DMS79 (cell line): ENCODE measurements around the gene ZBTB2.

Source experiments
- DNase-seq: peaks from one replicate; lab custom pipeline; 2025; lab: John Stamatoyannopoulos, UW

ZBTB2 gene

DNA sequence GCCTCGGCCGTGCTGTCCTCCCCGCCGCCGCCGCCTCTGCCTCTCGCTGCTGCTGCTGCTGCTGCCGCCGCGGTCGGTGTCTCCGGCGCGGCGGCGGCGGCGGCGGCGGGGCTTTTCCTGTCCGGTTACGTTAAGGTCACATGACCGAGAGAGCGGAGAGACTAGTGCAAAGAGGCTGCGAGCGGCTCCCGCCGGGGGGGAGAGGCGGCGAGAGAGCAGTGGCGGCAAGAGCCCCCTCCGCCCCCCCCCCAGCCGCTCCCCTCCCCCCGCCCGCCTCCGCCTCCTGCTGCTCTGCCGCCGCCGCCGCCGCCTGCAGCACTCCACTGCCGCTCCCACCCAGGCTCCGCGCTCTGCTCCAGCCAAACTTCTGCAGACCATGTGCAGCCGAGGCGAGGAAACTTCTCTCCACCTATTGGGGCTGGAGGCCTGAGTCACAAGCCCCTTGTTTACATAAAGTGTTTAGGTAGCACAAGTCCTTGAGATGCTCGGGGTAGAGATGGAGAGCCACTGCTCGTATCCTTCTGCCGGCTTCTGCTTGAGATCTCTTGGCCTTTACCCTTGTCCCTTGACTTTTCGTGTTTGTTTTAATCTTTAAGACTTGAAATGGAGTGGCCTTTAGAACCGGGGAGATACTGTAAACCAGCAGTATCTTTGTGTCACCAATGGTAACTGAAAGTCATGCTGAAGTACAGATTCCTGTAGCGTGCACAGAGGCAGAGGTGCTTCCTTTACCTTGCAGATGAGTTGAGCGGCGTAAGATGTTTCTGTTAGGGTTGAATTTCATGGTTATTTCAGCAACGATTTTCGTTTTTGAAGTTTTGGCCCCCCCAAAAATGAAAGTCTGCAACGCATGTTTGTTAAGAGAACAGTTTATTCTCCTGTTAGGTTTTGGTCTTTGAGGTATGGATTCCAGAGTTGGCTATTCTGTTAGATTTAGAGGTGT lies at the start of gene ZBTB2:
TSS of gene ZBTB2 (minus strand) at position 89 of the 943 bp plus-strand sequence. CDS start 17,922 bp downstream, outside the sequence.
- DNase-seq, result peak; percentile 69

GRCh38 chr6:151440930-151441329 lies 49.6 kb upstream of the ZBTB2 start:
- DNase-seq, result no peak

- no peak for DNase-seq
Observed at GRCh38 chr6:151440498-151440897, 49.1 kb upstream of the ZBTB2 start.

GRCh38 chr6:151437401-151437800 lies 46.0 kb upstream of the ZBTB2 start:
- no peak for DNase-seq

GRCh38 chr6:151436802-151437201 lies 45.4 kb upstream of the ZBTB2 start:
- DNase-seq, result no peak

- DNase-seq, result no peak
Observed at GRCh38 chr6:151436300-151436699, 44.9 kb upstream of the ZBTB2 start.

- no peak for DNase-seq
Observed at GRCh38 chr6:151434369-151434768, 43.0 kb upstream of the ZBTB2 start.

GRCh38 chr6:151432651-151433050 lies 41.3 kb upstream of the ZBTB2 start:
- no peak for DNase-seq

GRCh38 chr6:151431337-151431736 lies 40.0 kb upstream of the ZBTB2 start:
- DNase-seq, result no peak

DNA sequence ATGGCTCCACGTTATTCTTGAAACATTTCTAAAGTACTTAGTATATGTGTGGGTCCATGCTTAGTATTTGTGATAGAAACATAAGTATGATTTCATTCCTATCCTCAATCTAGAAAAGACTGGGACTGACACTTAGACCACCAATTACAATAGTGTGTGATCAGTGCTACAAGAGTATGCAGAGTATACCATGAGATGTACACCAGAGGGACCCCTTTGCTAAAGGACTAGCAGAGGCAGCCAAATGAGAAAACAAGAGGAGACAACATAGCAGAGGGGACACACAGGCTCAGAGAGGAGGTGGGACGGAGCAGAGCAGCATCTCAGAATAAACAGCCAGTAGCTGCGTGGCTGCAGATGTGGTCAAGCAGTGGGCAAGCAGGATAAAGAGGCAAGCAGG lies 39.5 kb upstream of the ZBTB2 start:
- no peak for DNase-seq

DNA sequence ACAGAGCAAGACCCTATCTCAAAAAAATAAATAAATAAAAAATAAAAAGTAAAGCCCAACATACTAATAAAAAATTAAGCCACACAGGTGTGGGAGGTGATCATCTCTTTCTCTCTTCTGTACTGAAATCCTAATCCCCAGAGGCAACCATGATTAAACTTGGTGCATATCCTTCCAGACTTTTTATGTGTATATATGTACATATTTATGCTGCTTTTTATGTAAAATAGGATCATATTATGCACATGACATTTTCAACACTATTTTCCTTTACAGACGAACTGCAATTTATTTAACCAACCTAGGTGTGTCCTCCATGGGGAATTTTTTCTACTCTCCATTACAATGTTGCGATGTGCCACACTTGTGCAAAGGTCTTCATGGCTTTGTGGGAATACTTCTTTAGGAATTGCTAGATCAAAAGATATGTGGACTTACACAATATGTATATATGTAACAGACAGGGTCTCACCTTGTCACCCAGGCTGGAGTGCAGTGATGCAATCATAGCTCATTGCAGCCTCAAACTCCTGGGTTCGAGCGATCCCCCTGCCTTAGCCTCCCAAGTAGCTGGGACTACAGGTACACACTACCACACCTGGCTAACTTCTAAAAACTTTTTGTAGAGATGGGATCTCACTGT lies 36.9 kb upstream of the ZBTB2 start:
- DNase-seq, result no peak

DNA sequence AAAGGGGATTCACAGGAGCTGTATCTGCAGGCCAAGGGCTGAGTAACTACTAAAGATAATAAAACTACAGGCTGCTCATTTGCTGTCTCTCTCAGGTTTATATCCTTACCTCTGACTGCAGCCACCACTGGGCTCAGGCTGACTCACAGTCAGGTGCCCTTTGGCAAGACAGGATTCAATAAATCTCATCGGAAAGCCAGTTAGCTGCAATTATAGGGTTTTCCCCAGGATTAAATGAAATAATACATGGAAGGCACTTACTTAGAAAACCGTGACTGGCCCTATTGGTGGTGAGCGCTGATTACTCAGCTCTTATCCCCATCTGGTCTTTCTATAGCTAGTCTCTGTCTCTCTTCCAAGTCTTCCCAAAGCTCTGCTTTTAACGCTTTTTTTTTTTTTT lies 34.2 kb upstream of the ZBTB2 start:
- no peak for DNase-seq

DNA sequence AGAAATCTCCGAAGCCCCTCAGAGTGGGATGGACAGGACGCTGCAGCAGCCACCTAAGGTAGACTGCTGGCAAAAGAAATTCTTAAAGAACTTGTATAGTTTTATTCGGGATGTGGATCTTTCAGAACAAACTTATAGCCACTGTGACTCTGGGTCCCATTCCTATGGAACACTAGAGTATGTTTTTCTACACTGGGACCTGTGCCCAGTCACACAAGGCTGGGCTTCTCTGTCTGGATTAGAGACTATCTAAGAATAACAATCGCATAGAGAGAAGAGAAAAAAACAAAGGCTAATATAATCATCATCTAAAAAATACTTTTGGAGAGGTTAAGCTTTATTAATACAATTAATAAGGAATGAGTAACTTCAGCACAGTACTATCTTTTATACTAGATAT lies 31.6 kb upstream of the ZBTB2 start:
- DNase-seq, result no peak

GRCh38 chr6:151417477-151417876 lies 26.1 kb upstream of the ZBTB2 start:
- no peak for DNase-seq

GRCh38 chr6:151414641-151415260 lies 23.4 kb upstream of the ZBTB2 start:
- no peak for DNase-seq

DNA sequence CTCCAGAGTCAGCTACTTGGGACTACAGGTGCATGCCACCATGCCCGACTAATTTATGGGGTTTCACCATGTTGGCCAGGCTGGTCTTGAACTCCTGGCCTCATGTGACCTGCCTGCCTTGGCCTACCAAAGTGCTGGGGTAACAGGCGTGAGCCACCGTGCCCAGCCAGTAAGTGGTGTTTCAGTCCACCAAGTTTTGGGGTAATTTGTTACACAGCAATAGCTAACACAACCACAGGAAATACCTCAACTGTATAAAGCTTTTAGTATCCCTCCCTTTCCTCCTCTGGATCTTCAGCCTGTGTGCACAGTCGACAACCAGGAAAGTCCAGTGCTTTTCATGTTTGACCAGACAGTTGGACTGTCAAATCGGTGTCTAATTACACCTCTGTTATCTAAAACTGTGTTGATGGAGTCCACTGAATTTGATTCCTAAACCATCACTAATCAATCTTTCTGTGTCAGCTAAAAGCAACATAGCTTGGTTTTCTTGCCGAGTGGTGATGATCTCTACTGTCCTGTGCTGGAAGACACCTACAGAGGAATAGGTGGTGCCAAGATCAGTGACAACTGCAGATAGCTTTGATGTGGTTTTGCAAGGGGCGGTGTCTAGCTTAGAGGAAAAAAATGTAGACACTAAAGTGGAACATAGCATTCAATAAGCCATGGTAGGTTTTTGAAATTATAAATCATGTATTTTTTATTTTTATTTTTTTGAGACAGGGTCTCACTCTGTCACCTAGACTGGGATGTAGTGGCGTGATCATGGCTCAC lies 22.2 kb upstream of the ZBTB2 start:
- DNase-seq, result no peak

DNA sequence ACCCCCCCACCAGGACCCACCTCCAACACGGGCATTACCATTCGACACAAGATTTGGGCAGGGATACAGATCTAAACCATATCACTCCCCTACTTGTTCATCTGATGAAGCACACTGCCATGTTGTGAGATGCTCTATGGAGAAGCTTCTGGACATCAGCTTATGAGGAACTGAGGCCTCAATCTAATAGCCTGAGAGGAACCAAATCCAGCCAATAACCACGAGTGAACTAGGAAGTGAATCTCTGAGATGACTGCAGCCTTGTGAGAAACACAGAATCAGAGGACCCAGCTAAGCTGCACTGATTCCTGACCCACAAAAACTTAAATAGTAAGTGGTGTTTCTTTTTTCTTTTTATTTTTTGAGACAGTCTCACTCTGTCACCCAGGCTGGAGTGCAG lies 21.6 kb upstream of the ZBTB2 start:
- DNase-seq, result no peak

- no peak for DNase-seq
Observed at GRCh38 chr6:151409679-151410078, 18.3 kb upstream of the ZBTB2 start.

GRCh38 chr6:151409260-151409659 lies 17.9 kb upstream of the ZBTB2 start:
- DNase-seq, result no peak

GRCh38 chr6:151408858-151409257 lies 17.5 kb upstream of the ZBTB2 start:
- DNase-seq, result no peak

DNA sequence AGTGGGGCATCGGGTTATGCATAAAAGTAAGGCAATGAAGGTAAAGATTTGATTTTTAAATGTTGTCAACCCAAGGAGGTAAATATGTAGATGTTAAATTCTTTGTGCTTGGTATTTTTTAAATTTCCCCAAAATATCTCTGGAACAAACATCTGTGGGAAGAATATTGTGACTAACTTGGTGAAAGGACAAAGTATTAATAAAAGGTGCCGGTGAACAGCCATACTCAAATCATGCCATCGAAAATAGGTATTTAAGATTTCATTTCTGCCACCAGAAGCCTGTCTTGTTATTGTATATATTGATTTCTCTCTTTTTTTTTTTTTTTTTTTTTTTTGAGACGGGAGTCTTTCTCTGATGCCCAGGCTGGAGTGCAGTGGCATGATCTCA lies 12.6 kb upstream of the ZBTB2 start:
- no peak for DNase-seq

- no peak for DNase-seq
Observed at GRCh38 chr6:151402228-151402627, 10.9 kb upstream of the ZBTB2 start.
